GM21723 (cell line): ENCODE results near the gene ABCC12.

ENCODE experiments used
- ATAC-seq: cut with Tn5 transposase; IDR thresholded peaks from one replicate; pipeline ENCODE4 v1.9.1; 2021; ENCODE audit warnings: mild to moderate bottlenecking, moderate library complexity; ENCODE audit not compliant: unreplicated experiment

The ABCC12 gene

DNA sequence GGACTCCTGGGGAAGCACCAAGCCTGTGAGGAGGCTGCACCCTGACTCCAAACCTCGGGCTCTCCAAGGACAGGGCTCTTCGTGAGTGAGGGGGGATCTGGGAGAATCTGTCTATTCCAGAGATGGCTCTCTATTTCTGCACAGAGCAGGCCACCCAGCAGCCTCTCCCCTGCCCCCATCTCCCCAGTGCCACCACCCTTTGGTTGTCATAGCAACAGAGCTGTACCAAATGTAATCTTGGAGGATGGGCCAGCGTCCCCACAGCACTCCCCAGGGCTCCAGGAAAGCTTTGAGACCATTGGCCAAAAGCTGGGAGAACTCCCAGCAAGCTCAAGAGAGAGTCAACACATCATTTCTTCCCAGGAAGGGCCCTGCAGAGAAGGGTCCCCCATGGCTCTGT, 49.3 kb downstream of the ABCC12 start:
- no peak for ATAC-seq
